ENCODE measurements around the gene ZDHHC24.

DNA sequence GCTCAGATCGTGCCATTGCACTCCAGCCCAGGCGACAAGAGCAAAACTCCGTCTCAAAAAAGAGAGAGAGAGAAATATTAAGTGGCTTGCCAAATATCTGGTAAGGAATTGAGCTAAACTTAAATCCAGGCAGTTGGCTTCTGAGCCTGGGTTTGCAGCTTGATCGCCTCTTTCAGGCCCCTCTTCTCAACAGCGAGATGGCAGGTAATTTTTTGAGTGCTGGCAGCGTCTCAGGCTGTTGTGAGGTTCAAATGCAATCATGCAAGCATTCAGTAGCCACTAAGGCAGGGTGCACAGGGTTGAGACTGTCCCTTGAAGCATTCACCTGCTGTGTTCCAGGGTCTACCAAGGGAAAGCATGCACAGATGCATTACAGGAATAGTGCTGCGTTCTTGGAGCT is 23.2 kb upstream of the ZDHHC24 start:
- TF ChIP-seq, protein P1, sequence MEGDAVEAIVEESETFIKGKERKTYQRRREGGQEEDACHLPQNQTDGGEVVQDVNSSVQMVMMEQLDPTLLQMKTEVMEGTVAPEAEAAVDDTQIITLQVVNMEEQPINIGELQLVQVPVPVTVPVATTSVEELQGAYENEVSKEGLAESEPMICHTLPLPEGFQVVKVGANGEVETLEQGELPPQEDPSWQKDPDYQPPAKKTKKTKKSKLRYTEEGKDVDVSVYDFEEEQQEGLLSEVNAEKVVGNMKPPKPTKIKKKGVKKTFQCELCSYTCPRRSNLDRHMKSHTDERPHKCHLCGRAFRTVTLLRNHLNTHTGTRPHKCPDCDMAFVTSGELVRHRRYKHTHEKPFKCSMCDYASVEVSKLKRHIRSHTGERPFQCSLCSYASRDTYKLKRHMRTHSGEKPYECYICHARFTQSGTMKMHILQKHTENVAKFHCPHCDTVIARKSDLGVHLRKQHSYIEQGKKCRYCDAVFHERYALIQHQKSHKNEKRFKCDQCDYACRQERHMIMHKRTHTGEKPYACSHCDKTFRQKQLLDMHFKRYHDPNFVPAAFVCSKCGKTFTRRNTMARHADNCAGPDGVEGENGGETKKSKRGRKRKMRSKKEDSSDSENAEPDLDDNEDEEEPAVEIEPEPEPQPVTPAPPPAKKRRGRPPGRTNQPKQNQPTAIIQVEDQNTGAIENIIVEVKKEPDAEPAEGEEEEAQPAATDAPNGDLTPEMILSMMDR (IDR thresholded peaks at IDR 0.05) = no peak
- no peak for TF ChIP-seq POLR2A (IDR thresholded peaks at IDR 0.05)
